ENCODE data around the gene GALNT9. TPM values are rescaled to one million over a fixed set of nuclear protein-coding genes. Genes with fewer than 3 reads are reported as not detected.

The GALNT9 gene
- total RNA-seq, 1 experiment from 2014 or later: 2.6 TPM

GRCh38 chr12:132366341-132366861 lies 37.0 kb upstream of the GALNT9 start:
- H3K4me2 ChIP-seq (ENCODE audit: low read length): no peak overlapping the region
- CTCF ChIA-PET: no interaction called here
- no peaks in the 10 kb centered on the region for H3K9me2 ChIP-seq (ENCODE audit: insufficient read depth)
- RAD21 ChIA-PET (ENCODE audit: low non-redundant PET in 1 of 2, low total read pairs in 2 of 2, uncharacterized antibody in 2 of 2, unreplicated experiment in 2 of 2): no interaction called here
- H4K20me1 ChIP-seq (ENCODE audit: insufficient read depth): no peaks in the 10 kb centered on the region
- no peak overlapping the region for H3K9ac ChIP-seq (ENCODE audit: low read length)
- H3K27me3 ChIP-seq (ENCODE audit: insufficient read depth, low read length): peaks cover 14% of the 10 kb centered on the region; the same call in 1 of the 2 replicates
- intact Hi-C loops (cut with micrococcal nuclease): no loop called here
- ATAC-seq: no peak
- no TSS peak for BruUV-seq (replicated peaks)
- H3K4me1 ChIP-seq (ENCODE audit: control insufficient read depth in 1 of 2, insufficient read depth in 2 of 2, low read length in 2 of 2): peaks cover 0 to 10% of the 10 kb centered on the region in 2 experiments; a peak in 2 of 4 replicates
- H3K27ac ChIP-seq (ENCODE audit: low read depth, low read length): no peak overlapping the region
- H3K79me2 ChIP-seq (ENCODE audit: insufficient read depth, low read length): no peaks in the 10 kb centered on the region
- TF ChIP-seq MAX (IDR thresholded peaks at IDR 0.05) (no peak), SIN3A (IDR thresholded peaks at IDR 0.05; ENCODE audit: low read depth) (no peak), EZH2phosphoT487 (IDR thresholded peaks at IDR 0.05; ENCODE audit: borderline replicate concordance) (no peak), ZBTB33 (IDR thresholded peaks at IDR 0.05; ENCODE audit: extremely low read depth, insufficient replicate concordance, low read length) (no peak), CEBPB (IDR thresholded peaks at IDR 0.05; ENCODE audit: low read depth) (no peak), POLR2AphosphoS5 (IDR thresholded peaks at IDR 0.05; ENCODE audit: low read depth, low read length) (no peak), CTCF (IDR thresholded peaks at IDR 0.05 in 2 of 3, conservative IDR thresholded peaks at IDR 0.05 in 1 of 3; ENCODE audit: borderline replicate concordance in 1 of 3, insufficient read depth in 1 of 3, low read depth in 2 of 3, low read length in 2 of 3) (no peak), POLR2A (IDR thresholded peaks at IDR 0.05; ENCODE audit: borderline replicate concordance, extremely low read depth, insufficient read depth, insufficient read length) (no peak), EZH2 (IDR thresholded peaks at IDR 0.05) (no peak), JUND (IDR thresholded peaks at IDR 0.05) (no peak), RAD21 (IDR thresholded peaks at IDR 0.05; ENCODE audit: low read depth) (no peak), EGR1 (IDR thresholded peaks at IDR 0.05; ENCODE audit: low read depth) (no peak), ATF3 (IDR thresholded peaks at IDR 0.05) (no peak), REST (IDR thresholded peaks at IDR 0.05; ENCODE audit: low read depth) (no peak), YY1 (IDR thresholded peaks at IDR 0.05; ENCODE audit: extremely low read depth, insufficient replicate concordance, low read depth, low read length) (no peak), FOSL1 (IDR thresholded peaks at IDR 0.05; ENCODE audit: low read depth) (no peak), SRF (IDR thresholded peaks at IDR 0.05; ENCODE audit: low read depth) (no peak), TCF7L2 (IDR thresholded peaks at IDR 0.05; ENCODE audit: borderline replicate concordance, extremely low read depth, insufficient read depth, insufficient read length) (no peak)
- no peaks in the 10 kb centered on the region for H3K9me3 ChIP-seq (ENCODE audit: control insufficient read depth in 1 of 2, insufficient read depth in 1 of 2, low read depth in 1 of 2, low read length in 2 of 2)
- no peak overlapping the region for H3K4me3 ChIP-seq (replicated peaks in 1 of 2; ENCODE audit: low read depth in 1 of 2, low read length in 2 of 2)
- POLR2A ChIA-PET: no interaction called here
- H3K36me3 ChIP-seq (ENCODE audit: control insufficient read depth in 1 of 2, insufficient read depth in 2 of 2, low read length in 2 of 2): no peaks in the 10 kb centered on the region
- H2AFZ ChIP-seq (ENCODE audit: low read depth, low read length, poor library complexity, severe bottlenecking): no peak overlapping the region
- DNase-seq (ENCODE audit: low read depth, low spot score): no peak

Data from HCT116 (cell line).